Progenitor cell of endocrine pancreas (in vitro differentiated cells): Measurements from ENCODE around the gene CMIP. TPM values are rescaled to one million over a fixed set of nuclear protein-coding genes. Genes with fewer than 3 reads are reported as not detected.

Source experiments
- DNase-seq: peaks from one replicate; pipeline ENCODE4 v3.0.0; 2021; ENCODE audit warnings: low spot score; ENCODE audit not compliant: unreplicated experiment
- H3K27ac Mint-ChIP-seq: 2 replicates; pipeline ENCODE4 v1.8.0; 2021; ENCODE audit warnings: mild to moderate bottlenecking, moderate library complexity, mixed read lengths
- H3K27me3 Mint-ChIP-seq: 2 replicates; pipeline ENCODE4 v1.8.0; 2021; ENCODE audit warnings: mixed read lengths
- H3K36me3 Mint-ChIP-seq: 2 replicates; pipeline ENCODE4 v1.8.0; 2022; ENCODE audit warnings: mixed read lengths; ENCODE audit not compliant: insufficient read depth
- H3K4me1 Mint-ChIP-seq: 2 replicates; pipeline ENCODE4 v1.8.0; 2021; ENCODE audit warnings: low read depth, mixed read lengths
- H3K4me3 Mint-ChIP-seq: 2 replicates; pipeline ENCODE4 v1.8.0; 2021; ENCODE audit warnings: low read depth, mild to moderate bottlenecking, moderate library complexity, mixed read lengths
- H3K9me3 Mint-ChIP-seq: 2 replicates; pipeline ENCODE4 v1.8.0; 2021; ENCODE audit warnings: low read depth, mixed read lengths
- total RNA-seq: library from RNA; stranded (reverse); gene quantifications from 2 replicates; pipeline ENCODE4 v1.2.1, GENCODE V29; 2021
- TF ChIP-seq, protein P1 (sequence below): fragments of 200-600 bp; sonication (generic); IDR thresholded peaks from one replicate; pipeline ENCODE4 v1.5.0; 2021; ENCODE audit warnings: antibody characterized with exemption, mild to moderate bottlenecking; ENCODE audit not compliant: unreplicated experiment

The CMIP gene
- total RNA-seq, 1 donor from 2014 or later, result 62.7 TPM

DNA sequence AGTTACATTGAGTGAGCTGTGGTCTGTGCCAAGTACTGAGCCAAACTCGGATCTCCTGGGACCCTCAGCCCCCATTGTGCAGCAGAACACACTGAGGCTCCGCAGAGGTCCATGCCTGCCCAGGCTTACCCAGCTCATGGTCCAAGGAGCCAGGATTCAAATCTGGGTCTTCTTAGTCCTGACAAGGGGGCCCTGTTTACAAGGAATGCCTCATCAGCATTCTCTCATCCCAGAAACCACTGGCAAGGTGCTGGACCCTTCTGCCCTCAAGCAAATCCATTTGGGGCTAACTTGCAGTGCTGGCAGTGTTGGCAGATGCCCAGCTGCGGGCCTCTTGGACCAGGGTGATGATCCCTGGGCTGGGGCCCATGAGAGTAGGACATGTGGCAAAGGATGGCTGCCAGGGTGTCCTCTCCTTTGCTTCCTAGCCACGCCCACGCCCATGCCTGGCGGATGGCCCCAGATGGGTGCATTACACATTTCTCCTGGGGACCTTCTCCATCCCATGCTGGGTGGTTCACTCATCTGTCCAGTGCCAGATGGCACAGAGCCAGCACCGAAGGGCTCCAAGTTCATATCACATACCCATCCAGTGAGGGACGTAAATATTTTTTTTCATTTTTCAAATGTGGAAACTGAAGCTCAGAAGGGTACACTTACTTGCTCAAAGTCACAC lies 117.7 kb downstream of the CMIP start:
- Mint-ChIP-seq H3K4me1 (peaks cover 25% of the 10 kb centered on the region), H3K27me3 (peaks cover 9% of the 10 kb centered on the region), H3K27ac (no peak overlapping the region), H3K36me3 (no peaks in the 10 kb centered on the region), H3K4me3 (no peak overlapping the region), H3K9me3 (no peaks in the 10 kb centered on the region)
- no peak for DNase-seq
- TF ChIP-seq, protein P1, sequence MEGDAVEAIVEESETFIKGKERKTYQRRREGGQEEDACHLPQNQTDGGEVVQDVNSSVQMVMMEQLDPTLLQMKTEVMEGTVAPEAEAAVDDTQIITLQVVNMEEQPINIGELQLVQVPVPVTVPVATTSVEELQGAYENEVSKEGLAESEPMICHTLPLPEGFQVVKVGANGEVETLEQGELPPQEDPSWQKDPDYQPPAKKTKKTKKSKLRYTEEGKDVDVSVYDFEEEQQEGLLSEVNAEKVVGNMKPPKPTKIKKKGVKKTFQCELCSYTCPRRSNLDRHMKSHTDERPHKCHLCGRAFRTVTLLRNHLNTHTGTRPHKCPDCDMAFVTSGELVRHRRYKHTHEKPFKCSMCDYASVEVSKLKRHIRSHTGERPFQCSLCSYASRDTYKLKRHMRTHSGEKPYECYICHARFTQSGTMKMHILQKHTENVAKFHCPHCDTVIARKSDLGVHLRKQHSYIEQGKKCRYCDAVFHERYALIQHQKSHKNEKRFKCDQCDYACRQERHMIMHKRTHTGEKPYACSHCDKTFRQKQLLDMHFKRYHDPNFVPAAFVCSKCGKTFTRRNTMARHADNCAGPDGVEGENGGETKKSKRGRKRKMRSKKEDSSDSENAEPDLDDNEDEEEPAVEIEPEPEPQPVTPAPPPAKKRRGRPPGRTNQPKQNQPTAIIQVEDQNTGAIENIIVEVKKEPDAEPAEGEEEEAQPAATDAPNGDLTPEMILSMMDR, result no peak

DNA sequence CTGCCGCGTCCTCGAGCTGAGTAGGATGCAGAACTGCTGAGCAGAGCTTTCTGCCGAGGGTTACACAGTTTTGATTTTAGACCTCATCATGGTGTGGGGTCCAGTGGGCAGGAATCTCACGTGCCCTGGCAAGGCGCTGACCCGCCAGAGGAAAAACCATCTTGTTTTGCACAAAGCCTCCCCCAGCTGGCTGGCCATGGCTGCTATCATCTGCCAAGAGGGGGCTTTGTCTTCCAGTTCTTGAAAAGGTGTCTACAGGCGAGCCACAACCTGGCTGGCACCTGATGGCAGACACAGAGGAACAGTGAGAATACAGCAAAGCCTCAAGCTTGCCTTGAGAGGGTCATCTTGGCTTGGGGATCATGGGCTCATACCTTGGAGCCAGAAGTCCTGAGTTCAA lies 118.3 kb downstream of the CMIP start:
- Mint-ChIP-seq H3K4me1 (peaks cover 22% of the 10 kb centered on the region), H3K9me3 (no peaks in the 10 kb centered on the region), H3K27me3 (peaks cover 5% of the 10 kb centered on the region), H3K4me3 (no peak overlapping the region), H3K36me3 (no peaks in the 10 kb centered on the region), H3K27ac (no peak overlapping the region)
- TF ChIP-seq, protein P1, result no peak
- no peak for DNase-seq

DNA sequence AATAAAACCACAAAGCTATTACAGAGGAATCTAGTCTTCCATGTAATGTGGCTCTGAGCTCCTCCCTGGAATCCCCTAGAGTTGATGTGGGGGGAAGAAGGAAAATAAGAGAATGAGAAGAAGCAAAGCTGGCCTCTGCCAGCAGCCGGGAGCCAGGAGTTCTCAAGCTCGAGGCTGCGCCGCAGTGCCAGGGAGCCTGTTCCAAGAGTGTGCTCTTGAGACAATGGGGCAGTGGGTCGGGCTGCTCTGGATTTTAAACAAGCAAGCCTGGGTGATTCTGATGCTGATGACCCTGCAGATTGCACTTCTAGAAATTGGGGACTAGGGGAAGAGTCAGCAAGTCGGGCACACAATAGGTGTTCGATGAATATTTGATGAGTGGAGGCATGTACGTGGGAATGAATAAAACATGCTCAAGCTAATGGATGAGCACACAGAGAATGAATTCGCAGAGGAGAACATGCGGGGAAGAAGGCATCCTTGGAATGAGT lies 119.9 kb downstream of the CMIP start:
- Mint-ChIP-seq H3K4me3 (no peak overlapping the region), H3K36me3 (no peaks in the 10 kb centered on the region), H3K4me1 (peaks cover 8% of the 10 kb centered on the region), H3K27me3 (no peaks in the 10 kb centered on the region), H3K27ac (no peak overlapping the region), H3K9me3 (no peaks in the 10 kb centered on the region)
- TF ChIP-seq, protein P1, result no peak
- DNase-seq, result no peak

DNA sequence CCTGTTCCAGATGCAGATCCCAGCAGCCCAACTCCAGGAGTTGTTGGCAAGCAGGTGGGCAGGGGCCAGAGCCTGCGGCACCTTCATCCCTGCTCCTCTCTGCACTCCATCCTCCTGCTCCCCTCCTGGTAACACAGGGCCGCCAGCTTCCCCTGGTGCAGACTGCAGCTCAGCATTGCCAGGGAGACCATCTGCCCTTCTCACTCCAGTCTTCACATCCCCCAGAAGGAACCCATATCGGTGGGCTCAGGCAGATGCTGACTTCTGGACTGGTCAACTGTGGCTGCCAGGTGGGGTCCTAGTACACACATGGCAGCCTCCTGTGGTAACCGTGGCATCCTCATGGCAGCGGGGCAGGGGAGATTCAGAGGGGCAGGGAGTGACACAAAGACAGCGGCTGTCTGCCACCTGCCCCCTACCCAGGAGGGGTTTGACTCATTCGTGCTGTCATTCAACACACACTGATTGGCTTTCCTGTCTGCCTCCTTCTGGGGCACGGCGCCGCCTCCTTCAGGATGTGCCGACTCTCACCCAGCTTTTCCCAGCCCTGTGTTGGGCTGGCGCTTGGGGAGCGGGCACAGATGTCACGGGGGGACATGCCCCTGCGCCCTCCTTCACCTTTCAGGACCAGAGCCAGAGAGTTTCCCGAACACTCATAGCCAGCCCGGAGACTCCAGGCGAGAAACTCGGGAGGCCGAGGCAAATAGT lies 120.9 kb downstream of the CMIP start:
- Mint-ChIP-seq H3K27ac (peak overlapping the region; percentile 49), H3K36me3 (no peaks in the 10 kb centered on the region), H3K4me3 (no peak overlapping the region), H3K4me1 (peaks cover 5% of the 10 kb centered on the region), H3K27me3 (no peaks in the 10 kb centered on the region), H3K9me3 (no peaks in the 10 kb centered on the region)
- TF ChIP-seq, protein P1, result no peak
- no peak for DNase-seq

DNA sequence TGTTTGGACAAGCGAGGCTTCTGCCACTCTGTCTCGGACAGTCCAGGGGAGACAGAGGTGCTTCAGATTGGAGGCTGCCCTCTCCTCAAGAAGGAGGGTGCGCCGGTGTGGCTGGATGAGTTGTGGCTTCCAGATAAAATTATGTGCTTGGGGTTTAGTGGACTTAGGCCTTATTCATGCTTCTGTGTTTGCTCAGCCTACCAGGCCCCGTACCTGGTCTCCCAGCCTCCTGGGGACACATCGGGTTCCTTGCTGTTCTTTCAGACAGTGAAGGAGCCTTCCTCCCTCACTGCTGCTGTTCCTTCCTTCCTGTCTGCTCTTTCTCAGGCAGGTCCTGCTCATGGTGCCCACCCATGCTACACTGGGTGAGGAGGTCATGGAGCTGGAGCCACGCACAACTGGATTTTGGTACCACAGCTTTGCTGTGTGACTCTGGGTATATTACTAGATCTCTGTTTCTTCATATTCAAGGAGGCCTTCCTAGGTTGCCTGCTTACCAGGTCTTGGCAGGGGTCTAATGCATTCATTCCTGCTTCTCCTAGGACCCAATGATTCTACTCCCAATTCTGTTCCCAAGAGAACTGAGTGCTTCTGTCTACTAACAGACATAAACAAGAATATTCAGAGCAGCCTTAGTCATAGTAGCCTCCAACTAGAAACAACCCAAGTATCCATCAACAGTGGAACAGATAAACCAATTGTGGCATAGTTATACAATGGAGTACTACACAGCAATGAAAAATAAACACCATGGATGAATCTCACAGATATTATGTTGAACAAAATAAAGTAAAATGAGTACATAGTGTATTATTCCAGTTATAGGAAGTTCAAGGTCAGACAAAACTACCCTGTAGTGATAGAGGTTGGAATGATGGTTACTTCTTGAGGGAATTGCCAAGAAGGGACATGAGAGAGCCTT lies 121.7 kb downstream of the CMIP start:
- Mint-ChIP-seq H3K27ac (peak overlapping the region; percentile 13), H3K27me3 (no peaks in the 10 kb centered on the region), H3K4me3 (no peak overlapping the region), H3K36me3 (no peaks in the 10 kb centered on the region), H3K4me1 (peaks cover 3% of the 10 kb centered on the region), H3K9me3 (no peaks in the 10 kb centered on the region)
- DNase-seq, result no peak
- TF ChIP-seq, protein P1, result no peak
